BE2C (cell line): ENCODE data around the gene RIBC2.
"Not testable (repeated sequence)": the region's sequence is repeated elsewhere in the genome, so short reads cannot be mapped to it uniquely, and the experiment has no call there.

ENCODE experiments used
- DNase-seq: peaks from one replicate; pipeline ENCODE4 v3.0.0-alpha.2; 2020
- H3K27me3 ChIP-seq: fragments of 250-450 bp; sonication (Bioruptor Pico); 2 replicates; pipeline ENCODE4 v1.5.1; 2020; ENCODE audit warnings: mild to moderate bottlenecking
- H3K36me3 ChIP-seq: fragments of 250-450 bp; sonication (Bioruptor Pico); 2 replicates; pipeline ENCODE4 v1.5.1; 2020; ENCODE audit warnings: mild to moderate bottlenecking
- H3K4me1 ChIP-seq: fragments of 250-450 bp; sonication (Bioruptor Pico); 2 replicates; pipeline ENCODE4 v1.5.1; 2020
- H3K4me3 ChIP-seq: 2 replicates; pipeline ENCODE4 v1.5.1; 2011; ENCODE audit warnings: low read depth, low read length
- H3K9me3 ChIP-seq: fragments of 250-450 bp; sonication (Bioruptor Pico); 2 replicates; pipeline ENCODE4 v1.5.1; 2020
- TF ChIP-seq, protein P1 (sequence below): IDR thresholded peaks from 2 replicates; pipeline ENCODE4 v1.5.1; 2012; ENCODE audit warnings: mild to moderate bottlenecking, low read depth, low read length

Gene RIBC2

DNA sequence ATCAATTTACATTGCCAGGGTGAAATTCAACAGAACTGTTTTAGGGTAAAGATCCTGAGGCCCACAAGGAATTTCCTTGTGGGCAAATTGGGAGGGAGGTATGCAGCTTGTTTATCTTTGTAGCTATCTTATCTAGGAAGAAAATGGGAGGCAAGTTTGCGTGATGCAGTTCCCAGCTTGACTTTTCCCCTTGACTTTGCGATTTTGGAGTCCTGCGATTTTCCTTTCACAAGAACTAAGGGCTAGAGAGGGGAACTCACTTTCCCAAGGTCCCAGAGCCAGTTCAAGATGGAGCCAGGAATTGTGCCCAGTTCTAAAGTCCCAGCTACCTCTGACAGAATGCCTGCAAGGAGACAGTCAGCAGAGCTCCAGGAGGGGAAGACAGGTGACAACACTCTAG lies 30.7 kb downstream of the RIBC2 start:
- Histone ChIP-seq H3K36me3 (no peaks in the 10 kb centered on the region), H3K27me3 (no peaks in the 10 kb centered on the region), H3K4me1 (peaks cover 2% of the 10 kb centered on the region; the same call in 1 of the 2 replicates), H3K9me3 (no peaks in the 10 kb centered on the region), H3K4me3 (no peak overlapping the region)
- TF ChIP-seq, protein P1, sequence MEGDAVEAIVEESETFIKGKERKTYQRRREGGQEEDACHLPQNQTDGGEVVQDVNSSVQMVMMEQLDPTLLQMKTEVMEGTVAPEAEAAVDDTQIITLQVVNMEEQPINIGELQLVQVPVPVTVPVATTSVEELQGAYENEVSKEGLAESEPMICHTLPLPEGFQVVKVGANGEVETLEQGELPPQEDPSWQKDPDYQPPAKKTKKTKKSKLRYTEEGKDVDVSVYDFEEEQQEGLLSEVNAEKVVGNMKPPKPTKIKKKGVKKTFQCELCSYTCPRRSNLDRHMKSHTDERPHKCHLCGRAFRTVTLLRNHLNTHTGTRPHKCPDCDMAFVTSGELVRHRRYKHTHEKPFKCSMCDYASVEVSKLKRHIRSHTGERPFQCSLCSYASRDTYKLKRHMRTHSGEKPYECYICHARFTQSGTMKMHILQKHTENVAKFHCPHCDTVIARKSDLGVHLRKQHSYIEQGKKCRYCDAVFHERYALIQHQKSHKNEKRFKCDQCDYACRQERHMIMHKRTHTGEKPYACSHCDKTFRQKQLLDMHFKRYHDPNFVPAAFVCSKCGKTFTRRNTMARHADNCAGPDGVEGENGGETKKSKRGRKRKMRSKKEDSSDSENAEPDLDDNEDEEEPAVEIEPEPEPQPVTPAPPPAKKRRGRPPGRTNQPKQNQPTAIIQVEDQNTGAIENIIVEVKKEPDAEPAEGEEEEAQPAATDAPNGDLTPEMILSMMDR, result no peak
- DNase-seq, result no peak

DNA sequence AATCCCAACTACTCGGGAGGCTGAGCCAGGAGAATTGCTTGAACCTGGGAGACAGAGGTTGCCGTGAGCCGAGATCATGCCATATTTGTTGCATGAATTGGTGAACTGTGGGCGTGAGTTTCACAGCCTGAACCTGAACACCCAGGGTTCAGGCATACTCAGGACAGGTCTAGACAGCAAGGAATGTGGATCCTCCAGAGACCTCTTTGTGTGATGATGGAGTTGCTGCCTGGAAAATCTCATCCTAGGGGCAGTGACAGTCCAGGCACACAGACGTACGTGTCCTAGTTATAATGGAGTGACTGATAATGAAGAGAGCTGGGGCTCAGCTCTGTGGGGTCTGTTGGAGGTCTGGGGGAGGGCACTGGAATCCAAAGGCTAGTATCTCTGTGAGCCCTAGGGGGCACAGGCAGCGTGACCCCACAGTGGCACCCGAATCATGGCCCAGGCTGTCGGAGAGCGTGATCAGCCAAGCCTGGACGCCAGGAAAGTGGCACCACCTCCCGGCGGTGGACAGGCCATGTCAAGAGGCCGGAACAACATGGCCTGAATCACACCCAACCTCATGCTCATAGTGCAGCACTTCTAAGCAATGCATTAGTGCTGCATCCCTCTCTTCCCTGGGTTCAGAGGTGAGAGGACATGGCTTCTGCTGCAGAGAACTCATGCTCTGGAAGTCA lies 31.7 kb downstream of the RIBC2 start:
- no peak overlapping the region for H3K4me3 ChIP-seq
- H3K36me3 ChIP-seq, result no peaks in the 10 kb centered on the region
- DNase-seq, result no peak
- no peaks in the 10 kb centered on the region for H3K9me3 ChIP-seq
- H3K4me1 ChIP-seq, result peaks cover 2% of the 10 kb centered on the region; the same call in 1 of the 2 replicates
- TF ChIP-seq, protein P1, result no peak
- H3K27me3 ChIP-seq, result no peaks in the 10 kb centered on the region

- Histone ChIP-seq H3K9me3 (no peaks in the 10 kb centered on the region), H3K4me1 (peaks cover 2% of the 10 kb centered on the region; the same call in 1 of the 2 replicates), H3K4me3 (no peak overlapping the region), H3K27me3 (no peaks in the 10 kb centered on the region), H3K36me3 (no peaks in the 10 kb centered on the region)
- DNase-seq, result no peak
- TF ChIP-seq, protein P1, result no peak
Observed at GRCh38 chr22:45446216-45446615, 32.7 kb downstream of the RIBC2 start.

DNA sequence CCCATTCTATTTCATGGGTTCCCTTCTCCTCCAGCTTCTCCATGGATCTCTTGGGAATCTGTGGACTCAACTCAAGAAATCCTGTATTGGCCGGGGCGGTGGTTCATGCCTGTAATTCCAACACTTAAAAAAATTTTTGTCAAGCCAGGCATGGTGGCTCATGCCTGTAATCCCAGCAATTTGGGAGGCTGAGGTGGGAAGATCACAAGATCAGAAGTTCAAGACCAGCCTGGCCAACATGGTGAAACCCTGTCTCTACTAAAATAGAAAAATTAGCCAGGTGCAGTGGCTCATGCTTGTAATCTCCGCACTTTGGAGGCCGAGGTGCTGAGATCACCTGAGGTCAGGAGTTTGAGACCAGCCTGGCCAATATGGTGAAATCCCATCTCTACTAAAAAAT lies 34.1 kb downstream of the RIBC2 start:
- not testable (repeated sequence) for H3K27me3 ChIP-seq, H3K4me3 ChIP-seq, H3K36me3 ChIP-seq, H3K4me1 ChIP-seq, DNase-seq, H3K9me3 ChIP-seq

- Histone ChIP-seq H3K27me3 (no peaks in the 10 kb centered on the region), H3K4me3 (no peak overlapping the region), H3K4me1 (0 out of 2 replicates have a peak, but pooled peaks cover 2% of the 10 kb centered on the region), H3K36me3 (no peaks in the 10 kb centered on the region), H3K9me3 (no peaks in the 10 kb centered on the region)
- DNase-seq, result no peak
- TF ChIP-seq, protein P1, result no peak
Observed at GRCh38 chr22:45448431-45448830, 34.9 kb downstream of the RIBC2 start.

GRCh38 chr22:45449442-45449841 lies 35.9 kb downstream of the RIBC2 start:
- H3K4me3 ChIP-seq, H3K4me1 ChIP-seq, H3K27me3 ChIP-seq, H3K9me3 ChIP-seq, DNase-seq, H3K36me3 ChIP-seq: not testable (repeated sequence)

GRCh38 chr22:45450101-45450785 lies 36.8 kb downstream of the RIBC2 start:
- no peak for DNase-seq
- Histone ChIP-seq H3K4me3 (no peak overlapping the region), H3K4me1 (no peaks in the 10 kb centered on the region; the same call in 1 of the 2 replicates), H3K9me3 (no peaks in the 10 kb centered on the region), H3K27me3 (no peaks in the 10 kb centered on the region), H3K36me3 (no peaks in the 10 kb centered on the region)
- TF ChIP-seq, protein P1, result no peak
